Nucleus accumbens (tissue), 56 donors: ENCODE measurements around the gene RBM33.
A peak's percentile ranks its signal among the peaks of the same experiment; 100 is the strongest.

Experiments used
- DNase-seq, 56 donors: peaks; one replicate each; lab custom pipeline; 2025; lab: John Stamatoyannopoulos, UW

Gene RBM33

GRCh38 chr7:155763122-155763521 is 118.7 kb downstream of the RBM33 start:
- no peak for DNase-seq

DNA sequence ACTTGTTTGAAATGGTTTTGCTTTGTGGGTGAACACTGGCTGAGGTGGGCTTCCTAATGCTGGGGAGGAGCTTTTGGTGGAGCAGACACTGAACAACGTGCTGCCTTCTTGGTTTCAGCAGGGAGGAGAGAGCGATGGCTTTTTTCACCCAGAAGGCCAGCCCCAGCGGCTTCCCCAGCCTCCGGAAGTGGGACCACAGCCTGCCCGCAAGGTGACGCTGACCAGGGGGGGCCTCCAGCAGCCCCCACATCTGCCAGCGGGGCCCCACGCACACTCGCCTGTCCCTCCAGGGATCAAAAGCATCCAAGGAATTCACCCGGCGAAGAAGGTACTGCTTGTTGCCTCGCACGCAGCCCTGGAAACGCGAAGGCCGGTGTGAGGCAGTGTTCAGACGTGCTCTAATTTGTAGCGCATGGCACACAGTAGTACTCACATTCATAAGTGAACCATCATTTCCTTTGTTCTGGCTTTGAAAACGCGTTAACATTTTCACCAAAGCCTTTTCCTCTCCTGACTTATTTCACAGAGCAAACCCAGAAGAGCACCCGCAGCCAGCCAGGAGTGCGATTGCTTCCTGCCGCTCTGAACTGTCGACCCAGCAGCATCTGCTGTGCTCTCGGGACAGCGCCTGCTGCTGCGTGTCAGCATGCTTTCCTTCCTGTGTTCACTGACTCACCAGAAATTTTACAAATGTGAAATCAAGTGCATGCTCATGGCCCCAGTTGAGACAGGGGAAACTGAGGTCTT is 119.4 kb downstream of the RBM33 start:
- DNase-seq: peak in 1 of 56 donors; percentile 16

- no peak for DNase-seq
These were observed 120.0 kb downstream of the RBM33 start for GRCh38 chr7:155764438-155764793.

GRCh38 chr7:155765458-155765857 is 121.0 kb downstream of the RBM33 start:
- DNase-seq: no peak

DNA sequence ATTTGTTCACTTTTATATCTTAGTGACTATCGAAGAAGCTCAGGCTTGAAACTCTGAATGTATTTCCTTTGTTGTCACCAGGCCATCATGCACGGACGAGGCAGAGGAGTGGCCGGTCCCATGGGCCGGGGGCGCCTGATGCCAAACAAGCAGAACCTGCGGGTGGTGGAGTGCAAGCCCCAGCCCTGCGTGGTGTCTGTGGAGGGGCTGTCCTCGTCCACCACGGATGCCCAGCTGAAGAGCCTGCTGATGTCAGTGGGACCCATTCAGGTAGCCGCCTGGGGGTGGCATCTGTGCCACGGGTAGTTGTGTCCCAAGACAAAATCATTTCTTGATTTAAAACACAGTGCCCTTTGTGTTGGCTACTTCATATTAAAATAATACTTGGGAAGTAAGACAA is 121.9 kb downstream of the RBM33 start:
- DNase-seq: no peak

GRCh38 chr7:155766966-155767916 is 122.8 kb downstream of the RBM33 start:
- no peak for DNase-seq

DNA sequence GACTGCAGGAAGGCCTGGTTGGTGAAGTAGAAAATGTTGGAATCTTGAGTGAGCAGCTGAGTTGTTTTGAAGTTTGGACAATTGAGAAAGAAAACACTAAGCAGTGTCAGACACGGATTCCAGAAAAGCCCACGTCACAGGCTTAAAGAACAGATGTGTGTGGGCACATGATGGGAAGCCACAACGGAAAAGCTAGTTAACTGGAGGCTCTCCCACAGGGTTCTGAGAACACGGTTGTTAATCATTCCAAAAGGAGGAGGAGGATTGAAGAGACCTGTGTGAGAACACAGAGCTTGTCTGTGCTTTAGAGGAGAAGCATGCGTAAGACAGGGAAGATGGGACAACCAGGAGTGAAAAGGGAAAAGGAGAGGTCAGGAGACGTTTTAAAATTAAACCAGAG is 125.2 kb downstream of the RBM33 start:
- peak in 20 of 56 donors; percentile 19 to 69 (median 34) for DNase-seq

GRCh38 chr7:155770241-155770640 is 125.8 kb downstream of the RBM33 start:
- DNase-seq: no peak

DNA sequence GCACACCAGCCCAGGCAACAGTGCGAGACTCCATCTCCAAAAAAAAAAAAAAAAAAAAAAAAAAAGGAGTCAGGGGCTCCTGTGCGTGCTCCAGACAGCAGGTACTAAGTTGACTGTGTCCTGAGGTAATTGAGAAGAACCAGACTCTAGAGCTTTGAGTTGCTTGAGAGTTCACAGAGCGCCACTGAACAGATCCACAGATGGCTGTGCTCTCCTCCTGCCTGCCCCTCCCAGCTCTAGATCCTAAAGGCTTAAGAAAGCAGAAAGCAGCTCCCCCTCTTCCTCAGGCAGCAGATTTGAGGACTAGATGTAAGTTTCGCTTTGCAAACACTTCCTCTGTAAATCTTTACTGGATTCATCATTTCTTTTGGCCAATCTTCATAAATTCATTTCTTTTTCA is 129.1 kb downstream of the RBM33 start:
- no peak for DNase-seq

DNA sequence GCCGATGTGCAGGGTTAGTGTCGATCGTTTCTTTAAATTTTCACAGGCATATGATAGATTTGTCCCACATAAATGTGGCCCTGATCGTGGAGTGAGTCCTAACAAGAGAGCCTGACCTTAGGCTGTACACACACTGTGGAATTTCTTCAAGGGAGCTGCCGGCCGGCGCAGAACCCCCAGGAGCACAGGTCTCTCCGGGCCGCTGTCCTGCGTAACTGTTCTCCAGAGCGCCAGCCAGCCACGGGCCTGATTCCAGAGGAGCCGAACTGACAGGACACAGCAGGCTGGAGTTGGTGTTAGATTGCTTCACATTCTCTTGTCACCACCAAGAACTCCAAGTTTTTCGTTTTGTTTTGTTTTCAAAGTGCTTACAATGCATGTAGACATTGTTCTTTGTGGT is 130.5 kb downstream of the RBM33 start:
- DNase-seq: no peak

- no peak for DNase-seq
These were observed 131.2 kb downstream of the RBM33 start for GRCh38 chr7:155775691-155776090.

DNA sequence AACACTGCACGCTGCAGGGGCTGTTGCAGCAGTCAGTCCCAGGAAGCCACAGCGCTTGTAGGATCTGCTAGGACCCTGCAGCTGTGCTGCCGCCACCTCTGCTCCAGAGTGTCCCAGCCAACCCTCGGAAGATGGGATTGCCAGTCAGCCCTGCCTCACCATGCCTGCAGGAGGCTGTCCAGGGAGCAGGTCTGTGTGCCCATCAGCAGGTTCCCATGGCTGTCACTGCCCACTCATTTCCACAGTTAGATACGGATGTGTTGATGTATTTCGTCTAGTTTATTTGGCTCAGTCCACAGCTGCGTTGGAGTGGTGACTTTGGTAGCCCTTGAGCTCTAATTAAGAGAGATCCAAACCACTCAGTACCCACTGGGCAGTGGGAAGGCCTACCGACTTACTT is 132.1 kb downstream of the RBM33 start:
- no peak for DNase-seq

DNA sequence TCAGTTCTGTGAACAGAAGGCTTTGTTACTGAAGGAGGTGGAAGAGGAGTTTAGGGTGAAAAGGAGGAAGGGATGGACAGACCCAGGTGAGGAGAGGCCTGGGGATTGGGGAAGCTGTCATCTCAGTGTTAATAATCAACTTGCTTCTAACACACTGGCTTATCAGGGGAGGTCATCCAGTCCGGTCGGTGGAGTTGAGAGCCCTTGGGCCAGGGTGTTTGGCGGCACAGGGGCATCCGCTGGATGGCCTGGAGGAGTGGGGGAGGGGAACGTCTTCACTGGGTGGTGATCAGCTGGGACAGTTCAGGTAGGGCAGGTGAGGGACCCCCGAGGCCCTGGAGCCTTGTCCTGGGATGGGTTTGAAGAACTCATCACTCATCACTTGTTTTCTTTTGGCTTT is 133.9 kb downstream of the RBM33 start:
- DNase-seq: no peak

DNA sequence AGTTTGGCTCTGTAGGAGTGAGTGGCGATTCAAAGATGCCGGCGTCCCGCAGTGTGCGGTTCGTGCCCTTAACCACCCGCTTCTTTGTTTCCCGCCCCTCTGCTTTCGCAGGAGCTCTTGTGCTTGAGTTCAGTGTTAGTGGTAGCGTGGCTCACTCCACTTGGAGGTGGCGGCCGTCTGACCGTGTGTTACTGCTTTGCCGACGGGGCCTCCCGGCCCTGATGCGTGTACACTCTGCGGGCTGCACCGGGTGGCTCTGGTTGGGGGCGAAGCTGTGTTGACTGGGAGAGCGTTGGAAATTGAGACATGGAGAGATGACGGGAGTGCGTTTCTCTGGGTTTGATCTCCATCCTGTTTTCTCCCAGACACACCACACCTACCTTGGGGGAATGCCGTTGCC is 136.4 kb downstream of the RBM33 start:
- DNase-seq: no peak

DNA sequence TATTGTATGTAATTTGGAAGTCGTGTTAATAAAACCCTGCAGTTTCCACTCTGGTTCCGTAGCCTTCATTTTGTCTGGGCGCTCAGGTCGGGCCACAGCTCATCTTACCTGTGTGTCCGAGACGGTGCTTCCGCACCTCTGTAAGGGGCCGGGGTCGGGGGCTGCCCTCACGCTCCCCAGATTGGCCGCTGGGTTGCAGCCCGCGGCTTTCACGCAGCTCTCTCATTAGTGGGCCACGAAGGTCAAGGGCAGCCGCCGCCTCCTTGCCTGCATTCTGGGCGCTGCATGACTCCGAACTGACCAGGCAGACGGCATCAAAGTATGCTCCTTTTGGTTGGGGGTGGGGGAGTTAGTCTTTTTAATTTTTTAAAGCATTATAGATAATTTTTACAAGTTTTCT is 137.0 kb downstream of the RBM33 start:
- DNase-seq: no peak

DNA sequence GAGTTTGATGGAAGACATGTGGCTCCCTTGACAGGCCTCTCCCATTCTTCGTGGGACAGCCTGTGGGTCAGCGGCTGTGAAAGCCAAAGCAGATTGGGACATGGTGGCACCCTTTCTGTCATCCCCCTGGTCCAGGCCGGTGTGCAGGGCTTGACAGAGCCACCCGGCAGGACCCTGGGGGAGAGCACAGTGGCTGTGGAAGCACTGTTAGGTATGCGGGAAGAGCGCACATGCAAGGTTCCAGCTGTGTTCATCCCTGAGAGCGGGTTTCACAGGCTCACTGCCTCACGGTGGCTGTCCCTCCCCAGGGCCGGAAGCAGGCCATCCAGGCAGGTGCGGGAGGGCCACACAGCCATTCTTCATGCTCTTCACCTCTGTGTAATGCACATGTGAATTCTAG is 138.0 kb downstream of the RBM33 start:
- no peak for DNase-seq

DNA sequence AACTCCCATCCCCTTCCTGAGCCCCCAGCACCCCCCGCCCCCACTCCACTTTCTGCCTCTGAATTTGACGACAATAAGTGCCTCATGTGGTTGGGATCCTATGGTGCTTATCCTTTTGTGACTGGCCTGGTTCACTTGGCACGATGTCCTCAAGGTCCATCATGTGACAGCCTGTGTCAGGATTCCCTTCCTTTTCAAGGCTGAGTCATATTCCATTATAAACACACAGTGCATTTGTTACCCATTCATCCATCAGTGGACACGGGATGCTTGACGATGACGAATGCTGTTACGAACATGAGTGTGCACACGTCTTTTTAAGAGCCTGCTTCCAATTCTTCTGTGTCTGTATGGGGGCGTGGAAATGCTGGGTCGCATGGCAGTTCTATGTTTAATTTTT is 141.1 kb downstream of the RBM33 start:
- DNase-seq: no peak

- no peak for DNase-seq
These were observed 142.0 kb downstream of the RBM33 start for GRCh38 chr7:155786491-155786890.

GRCh38 chr7:155787171-155787851 is 142.8 kb downstream of the RBM33 start:
- DNase-seq: no peak

DNA sequence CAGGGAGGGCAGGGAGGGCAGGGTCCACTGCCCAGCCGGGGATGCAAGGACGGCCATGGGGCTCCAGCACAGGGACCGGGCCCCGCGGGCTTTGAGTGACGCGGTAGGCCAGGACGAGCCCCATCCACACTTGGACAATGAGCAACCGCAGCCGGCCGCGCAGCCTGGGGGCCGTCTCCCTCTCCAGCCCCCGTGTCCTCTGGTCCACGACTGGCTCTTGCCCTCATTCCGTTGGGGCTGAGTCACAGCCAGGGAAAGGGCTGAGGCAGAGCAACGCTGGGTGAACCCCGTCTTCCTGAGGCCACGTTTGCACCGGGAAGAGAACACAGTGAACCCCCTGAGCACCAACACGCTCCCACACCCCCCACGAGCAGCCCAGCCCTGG is 144.1 kb downstream of the RBM33 start:
- no peak for DNase-seq

DNA sequence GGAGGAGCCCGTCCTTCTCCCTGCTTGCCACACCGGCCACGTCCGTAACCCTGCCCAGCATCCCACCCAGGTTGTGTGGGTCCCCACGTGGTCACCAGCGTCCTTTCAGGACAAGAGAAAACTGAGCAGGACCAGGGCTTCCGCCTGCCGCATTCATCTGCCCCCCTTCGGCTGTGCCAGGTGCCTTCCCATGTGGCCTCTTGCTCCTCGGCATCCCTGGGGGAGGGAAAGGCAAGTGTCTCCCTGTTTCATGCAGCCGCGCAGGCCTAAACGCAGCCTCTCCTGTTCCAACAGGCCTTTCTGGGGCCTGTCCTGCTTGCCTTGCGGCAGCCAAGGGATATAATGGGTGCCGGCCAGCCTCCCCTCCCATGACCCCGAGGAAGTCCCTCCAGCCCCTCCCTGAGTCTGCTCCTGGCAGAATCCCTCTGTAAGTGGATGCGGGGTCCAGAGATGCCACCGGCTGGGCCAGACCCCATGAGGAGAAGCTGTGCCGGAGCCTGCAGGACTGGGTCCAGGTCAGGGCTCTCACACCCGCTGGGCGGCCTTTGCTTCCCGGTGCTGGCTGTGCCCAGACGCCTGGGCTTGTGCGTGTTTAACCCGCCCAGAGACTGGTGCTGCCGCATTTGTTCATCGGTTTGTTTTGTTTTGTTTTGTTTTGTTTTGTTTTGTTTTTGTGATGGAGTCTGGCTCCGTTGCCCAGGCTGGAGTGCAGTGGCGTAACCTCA is 144.7 kb downstream of the RBM33 start:
- DNase-seq: peak in 1 of 56 donors; percentile 35
